NCI-H774 (cell line): ENCODE measurements around the gene GPD2.
A peak's percentile ranks its signal among the peaks of the same experiment; 100 is the strongest.
"Not testable (repeated sequence)": the region's sequence is repeated elsewhere in the genome, so short reads cannot be mapped to it uniquely, and the experiment has no call there.

Source experiments
- DNase-seq: peaks from one replicate; lab custom pipeline; 2025; lab: John Stamatoyannopoulos, UW

The GPD2 gene

DNA sequence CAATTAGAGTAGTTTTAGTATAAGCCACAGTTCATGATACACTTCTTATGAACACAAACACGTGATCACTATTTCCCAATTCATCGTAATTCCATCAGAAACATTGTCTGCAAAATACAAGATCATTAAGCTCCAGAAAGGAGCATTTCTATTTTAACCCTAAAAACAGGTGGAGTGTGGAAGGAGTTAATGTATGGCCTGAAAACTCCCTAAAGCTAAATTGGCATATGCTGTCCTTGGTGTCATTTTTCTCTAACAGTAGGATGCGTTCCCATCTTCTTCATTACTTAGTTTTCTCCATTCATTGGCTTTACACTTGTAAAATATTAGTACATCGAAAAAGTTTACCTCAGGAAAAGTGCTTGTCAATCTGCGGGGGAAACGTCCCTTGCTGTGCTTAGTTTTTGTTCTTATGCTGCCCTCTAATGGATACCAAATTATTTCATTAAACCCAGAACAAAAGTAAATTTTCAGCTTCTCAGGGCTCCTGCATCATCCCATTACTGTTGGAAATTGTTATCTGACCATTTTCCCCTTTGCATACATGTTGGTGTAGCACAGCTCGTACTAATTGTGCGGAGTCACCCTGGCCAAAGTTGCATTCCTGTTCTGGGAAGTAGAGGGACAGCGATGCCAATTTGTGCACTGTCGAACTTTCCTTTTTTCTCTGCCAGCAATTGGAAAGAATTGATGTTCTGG is 153.4 kb downstream of the GPD2 start:
- peak; percentile 2 for DNase-seq

DNA sequence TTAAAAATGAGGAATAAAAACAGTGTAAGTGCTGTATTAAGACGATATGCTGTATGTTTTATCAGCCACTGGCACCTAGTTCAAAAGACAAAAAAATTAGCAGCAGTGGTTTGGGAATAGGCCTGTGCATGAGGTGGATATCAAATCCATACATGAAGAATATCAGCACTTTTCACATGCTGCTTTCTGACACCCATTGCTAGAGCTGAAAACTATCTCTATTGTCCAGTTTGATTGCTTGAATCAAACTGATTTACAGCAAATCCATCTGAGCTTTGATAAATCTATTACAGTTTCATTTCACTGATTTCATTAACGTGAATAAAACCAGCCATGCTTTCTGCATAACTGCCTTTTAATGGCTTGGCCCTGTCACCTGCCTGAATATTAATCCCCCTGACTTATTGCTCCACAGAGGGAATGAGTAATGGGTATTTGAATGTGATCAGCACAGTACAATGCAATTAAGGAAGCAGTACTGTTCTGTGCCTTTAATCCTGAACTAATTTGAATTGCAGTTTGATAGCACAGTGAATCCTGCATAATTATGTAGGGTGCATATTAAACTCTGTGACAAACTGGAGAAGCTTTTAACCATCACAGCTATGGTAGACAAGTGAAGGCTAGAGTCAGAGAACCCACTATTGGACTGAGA is 154.0 kb downstream of the GPD2 start:
- no peak for DNase-seq

- DNase-seq, result no peak
Observed at GRCh38 chr2:156592809-156593593, 156.8 kb downstream of the GPD2 start.

DNA sequence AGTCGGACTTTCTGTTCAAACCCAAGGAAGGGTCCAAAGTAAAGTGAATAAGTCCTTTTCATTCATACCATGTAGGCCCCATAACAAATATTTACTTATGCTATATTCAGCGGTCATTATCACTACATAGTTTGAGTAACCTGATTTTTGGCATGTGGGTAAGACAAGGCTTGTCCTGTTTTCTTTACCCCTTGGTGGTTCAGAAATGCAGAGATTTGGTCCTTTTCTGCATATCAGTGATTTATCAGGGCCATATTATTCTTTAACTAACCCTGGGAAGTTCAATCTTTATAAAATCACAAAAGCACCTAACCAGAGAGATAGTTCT is 157.4 kb downstream of the GPD2 start:
- no peak for DNase-seq

GRCh38 chr2:156598563-156598962 is 162.4 kb downstream of the GPD2 start:
- DNase-seq, result no peak

- DNase-seq, result no peak
Observed at GRCh38 chr2:156600196-156600595, 164.0 kb downstream of the GPD2 start.

DNA sequence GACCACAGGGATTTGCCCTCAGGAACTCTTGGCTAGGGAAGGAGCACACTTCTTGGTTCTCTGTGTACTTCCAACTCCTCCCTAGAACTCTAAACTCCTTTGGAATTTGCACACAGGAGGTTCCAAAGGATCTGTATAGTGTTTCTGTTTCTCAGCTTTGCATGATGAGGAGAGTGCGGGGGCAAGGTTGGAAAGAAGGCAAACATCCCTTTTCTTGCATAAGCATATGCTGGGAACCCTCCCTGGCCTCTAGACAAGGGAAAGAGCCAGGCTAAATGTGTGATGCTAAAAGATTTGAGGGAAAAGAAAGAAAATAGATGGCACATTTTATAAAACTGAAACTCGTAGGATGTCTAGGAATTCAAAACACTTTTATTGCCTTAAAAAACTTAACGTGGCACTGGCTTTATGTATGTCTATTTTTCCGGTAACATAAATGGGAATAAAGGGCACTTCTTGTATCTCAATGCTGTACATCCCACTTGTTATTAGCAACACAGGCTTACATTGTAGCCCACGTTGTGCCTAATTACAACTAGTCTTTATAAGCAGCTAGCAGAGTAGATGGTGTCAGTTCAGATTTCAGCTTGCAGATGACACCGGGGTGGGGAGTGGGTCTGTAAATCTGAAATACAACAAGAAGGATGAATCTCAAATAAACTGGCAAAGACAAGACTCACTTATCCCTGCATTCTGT is 165.8 kb downstream of the GPD2 start:
- DNase-seq, result no peak

DNA sequence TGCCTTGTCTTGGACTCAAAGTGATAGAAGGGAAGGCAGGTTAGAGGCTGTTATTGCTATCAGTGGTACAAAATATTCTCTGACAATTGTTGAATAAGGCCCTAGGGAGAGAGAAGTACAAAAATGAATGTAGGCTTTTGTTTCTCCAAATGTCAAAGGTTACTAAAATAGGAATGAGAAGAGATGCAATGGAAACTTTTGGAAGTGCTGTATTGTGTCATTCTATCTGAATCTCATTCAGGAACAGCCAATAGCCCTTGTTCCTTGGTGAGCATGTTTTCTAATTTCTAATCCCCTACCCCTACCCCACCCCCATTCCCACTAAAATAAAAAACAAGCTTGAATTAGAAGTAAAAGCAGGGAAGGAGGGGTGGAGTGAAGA is 166.4 kb downstream of the GPD2 start:
- no peak for DNase-seq

DNA sequence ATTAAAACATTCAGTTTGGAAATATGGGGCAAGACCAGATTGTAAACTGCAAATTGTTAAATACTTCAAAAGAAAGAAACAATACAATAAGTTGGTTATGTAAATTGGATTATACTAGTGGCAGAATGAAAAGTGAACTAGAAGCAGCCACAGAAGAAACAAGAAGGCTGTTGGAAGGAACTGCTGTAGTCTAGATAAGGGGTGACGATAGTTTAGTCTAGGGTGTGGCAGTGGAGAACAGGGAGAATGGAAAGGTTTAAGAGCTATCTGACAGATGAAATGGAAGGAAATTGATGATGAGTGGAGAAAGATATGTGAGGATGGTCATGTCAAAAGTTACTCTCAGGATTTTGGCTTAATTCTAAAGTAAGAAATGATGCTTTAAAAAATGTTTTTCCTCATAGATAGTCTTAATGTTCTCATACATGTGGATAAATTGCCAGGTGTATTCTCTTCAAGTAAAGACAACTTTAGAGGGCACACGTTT is 179.7 kb downstream of the GPD2 start:
- DNase-seq, result no peak

GRCh38 chr2:156618071-156618470 is 181.9 kb downstream of the GPD2 start:
- DNase-seq, result not testable (repeated sequence)

DNA sequence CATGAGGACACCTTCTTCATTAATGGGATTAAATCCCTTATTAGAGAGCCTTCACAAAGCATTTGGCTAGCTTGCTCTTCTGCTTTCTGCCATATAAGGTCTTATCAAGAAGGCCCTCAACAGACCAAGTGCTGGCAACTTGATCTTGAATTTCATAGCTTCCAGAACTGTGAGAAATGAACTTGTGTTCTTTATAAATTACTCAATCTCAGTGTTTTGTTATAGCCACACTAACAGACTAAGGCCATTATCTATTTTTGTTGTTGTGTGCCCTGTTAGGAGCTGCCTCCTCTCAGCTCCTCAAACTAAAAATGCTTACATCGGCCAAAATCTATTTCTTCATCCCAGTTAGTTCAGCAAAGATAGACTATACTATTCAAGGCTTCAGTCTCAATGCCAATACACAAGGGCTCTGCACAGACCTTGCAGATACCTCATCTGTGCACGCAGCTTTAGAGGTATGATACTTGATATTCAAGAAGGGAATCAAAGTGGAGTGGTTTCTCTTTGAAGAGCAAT is 182.9 kb downstream of the GPD2 start:
- no peak for DNase-seq

GRCh38 chr2:156622491-156622890 is 186.3 kb downstream of the GPD2 start:
- no peak for DNase-seq

- no peak for DNase-seq
Observed at GRCh38 chr2:156625360-156626170, 189.4 kb downstream of the GPD2 start.

- DNase-seq, result no peak
Observed at GRCh38 chr2:156626931-156627330, 190.8 kb downstream of the GPD2 start.

DNA sequence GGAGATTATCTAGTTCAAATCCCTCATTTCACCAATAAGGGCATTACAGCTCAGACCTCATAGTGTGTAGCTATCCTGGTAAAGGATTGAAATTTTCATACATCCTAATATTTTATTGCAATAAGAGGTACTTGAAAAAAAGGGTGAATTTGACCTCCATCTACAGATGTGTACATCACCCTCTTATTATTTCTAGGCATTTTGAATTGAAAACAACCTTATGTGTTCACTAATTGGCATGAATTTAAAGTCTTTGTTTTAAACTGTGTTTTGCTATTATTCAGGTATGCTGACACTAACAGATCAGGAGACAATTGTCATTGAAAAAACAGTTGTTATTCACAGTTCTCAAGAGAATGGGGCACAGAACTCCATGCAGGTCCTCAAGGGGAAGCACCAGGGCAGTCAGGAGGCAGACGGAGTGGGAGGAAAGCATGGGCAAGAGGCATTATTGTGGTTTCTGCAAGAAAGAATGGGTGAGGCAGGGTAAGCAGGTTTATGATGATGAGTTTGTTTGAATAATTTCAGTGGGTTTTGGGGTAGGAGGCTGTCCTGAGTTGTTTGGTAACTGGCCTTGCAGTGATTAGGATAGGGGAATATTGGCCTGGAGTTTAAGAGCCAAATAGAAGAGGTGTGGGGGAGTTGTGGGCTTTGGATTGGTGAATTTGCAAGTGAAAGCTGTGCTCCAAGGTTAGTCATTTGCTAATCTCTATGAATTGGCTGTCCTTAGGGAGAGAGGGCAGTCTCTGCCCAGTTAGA is 194.6 kb downstream of the GPD2 start:
- no peak for DNase-seq

GRCh38 chr2:156635646-156636045 is 199.5 kb downstream of the GPD2 start:
- no peak for DNase-seq
